HG02852 (cell line): ENCODE measurements around the gene ZDHHC18.

Source experiments
- ATAC-seq: cut with Tn5 transposase; IDR thresholded peaks from one replicate; pipeline ENCODE4 v1.9.1; 2021; ENCODE audit warnings: mild to moderate bottlenecking, moderate library complexity; ENCODE audit not compliant: unreplicated experiment

ZDHHC18 gene

DNA sequence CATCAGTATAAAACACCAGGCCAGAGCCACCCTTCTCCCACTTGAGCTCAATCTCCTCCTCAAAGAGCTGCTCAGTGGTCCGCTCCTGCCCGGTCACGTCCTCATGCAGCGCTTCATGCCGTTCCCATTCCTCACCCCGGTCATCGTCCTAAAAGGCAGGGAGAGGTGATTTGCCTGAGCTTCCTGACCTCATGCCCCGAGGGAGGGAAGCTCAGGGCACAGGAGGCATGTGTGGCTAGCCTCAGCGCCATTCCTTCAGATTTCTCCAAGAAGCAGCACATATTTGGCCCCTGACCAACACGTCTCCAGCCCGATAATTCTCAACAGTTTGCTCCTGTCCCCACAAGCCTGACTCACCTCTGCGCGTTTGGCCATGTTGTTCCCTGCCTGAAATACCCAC lies 67.8 kb downstream of the ZDHHC18 start:
- ATAC-seq = no peak

DNA sequence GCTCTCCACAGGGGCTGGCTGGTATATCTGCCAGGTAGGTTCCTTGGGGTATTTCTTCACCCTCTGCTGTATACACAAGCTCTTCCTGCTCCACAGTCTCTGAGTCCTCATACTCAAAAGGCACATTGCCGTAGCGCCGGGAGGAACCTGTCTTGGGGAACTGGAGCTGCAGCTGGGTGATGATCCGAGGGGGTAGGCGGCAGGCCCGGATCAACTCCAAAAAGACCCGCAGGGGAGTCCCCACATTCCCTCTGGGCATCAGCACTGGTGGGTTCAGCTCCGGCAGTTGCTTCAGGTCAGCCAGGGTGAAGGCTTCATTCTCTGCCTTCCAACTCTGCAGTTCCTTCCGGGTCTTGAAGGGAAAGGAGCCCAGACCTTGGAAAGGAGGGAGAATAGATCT lies 70.9 kb downstream of the ZDHHC18 start:
- no peak for ATAC-seq

DNA sequence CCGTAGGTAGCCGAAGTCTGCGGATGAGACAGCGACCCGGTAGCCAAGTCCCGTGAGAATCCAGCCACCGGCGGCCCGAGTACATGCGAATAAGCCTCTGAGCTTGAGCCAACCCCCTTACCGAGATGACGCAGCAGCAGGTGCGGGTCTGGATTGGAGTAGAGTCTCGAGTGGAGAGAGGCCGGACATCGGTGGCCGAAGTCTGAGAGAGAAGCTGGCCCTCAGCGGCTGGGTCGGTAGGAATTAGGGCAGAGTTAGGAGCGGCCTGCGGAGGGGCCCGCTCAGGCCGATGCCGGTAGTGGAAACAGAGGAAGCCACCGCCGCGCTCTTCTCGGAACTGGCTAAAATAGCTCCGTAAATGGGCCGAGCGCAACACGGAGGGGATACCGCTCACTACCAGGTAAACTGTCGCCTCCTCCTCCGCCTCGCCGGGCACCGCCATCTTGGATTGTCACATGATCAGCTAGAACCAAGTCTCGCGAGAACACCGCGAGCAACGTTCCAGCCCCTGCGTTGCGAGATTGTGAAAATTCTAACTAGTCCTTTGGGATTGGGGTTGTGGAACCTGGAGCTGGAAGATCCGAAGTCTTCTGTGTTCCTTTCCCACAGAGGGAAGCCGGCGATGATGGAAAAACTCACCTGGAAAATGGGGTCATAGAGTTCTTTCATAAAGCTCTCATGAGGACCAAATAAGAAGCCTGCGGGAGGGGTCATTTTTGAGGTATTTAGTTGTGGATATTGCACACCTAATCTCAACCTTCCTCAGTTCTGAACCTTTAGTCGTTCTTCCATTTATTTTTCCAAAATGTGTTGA lies 73.7 kb downstream of the ZDHHC18 start, which contains the start of gene GPATCH3:
Gene GPATCH3, minus strand, starts transcription at position 467 of the 814 bp plus-strand sequence. Its CDS starts 25 bp downstream, at position 442.
- ATAC-seq = peak; percentile 70

DNA sequence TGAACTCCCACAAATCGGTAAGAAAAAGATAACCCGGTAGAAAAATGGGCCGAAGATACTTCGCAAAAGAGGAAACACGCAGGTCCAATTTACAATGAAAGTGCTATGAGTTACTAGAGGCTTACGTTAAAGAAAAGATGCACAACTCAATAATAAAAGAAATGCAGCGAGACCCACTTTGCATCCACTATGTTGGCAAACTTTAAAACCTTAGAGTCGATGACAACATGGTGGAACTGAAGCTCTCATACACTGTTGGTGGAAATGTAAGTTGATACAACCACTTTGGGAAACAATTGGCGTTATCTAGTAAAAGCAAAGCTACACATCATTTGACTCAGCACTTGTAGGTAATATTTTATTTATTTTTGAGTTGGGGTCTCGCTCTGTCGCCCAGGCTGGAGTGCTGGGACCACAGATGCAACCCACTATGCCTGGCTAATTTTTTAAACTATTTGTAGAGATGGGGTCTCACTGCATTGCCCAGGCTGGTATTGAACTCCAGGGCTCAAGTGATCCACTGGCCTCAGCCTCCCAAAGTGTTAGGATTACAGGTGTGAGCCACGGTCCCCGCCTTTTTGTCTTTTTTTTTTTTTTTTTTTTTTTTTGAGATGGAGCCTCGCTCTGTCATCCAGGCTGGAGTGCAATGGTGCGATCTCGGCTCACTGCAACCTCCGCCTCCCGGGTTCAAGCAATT lies 74.5 kb downstream of the ZDHHC18 start:
- no peak for ATAC-seq
